NOMO-1 treated with dmso at 0.1 percent for 144 hours (cell line): ENCODE results near the gene ZNF362.
"Not testable (repeated sequence)": the region's sequence is repeated elsewhere in the genome, so short reads cannot be mapped to it uniquely, and the experiment has no call there.

Experiments
- DNase-seq: peaks from one replicate; lab custom pipeline; 2025; ENCODE audit not compliant: unreplicated experiment; lab: John Stamatoyannopoulos, UW

Gene ZNF362, protein sequence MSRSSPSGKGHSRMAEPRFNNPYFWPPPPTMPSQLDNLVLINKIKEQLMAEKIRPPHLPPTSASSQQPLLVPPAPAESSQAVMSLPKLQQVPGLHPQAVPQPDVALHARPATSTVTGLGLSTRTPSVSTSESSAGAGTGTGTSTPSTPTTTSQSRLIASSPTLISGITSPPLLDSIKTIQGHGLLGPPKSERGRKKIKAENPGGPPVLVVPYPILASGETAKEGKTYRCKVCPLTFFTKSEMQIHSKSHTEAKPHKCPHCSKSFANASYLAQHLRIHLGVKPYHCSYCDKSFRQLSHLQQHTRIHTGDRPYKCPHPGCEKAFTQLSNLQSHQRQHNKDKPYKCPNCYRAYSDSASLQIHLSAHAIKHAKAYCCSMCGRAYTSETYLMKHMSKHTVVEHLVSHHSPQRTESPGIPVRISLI

DNA sequence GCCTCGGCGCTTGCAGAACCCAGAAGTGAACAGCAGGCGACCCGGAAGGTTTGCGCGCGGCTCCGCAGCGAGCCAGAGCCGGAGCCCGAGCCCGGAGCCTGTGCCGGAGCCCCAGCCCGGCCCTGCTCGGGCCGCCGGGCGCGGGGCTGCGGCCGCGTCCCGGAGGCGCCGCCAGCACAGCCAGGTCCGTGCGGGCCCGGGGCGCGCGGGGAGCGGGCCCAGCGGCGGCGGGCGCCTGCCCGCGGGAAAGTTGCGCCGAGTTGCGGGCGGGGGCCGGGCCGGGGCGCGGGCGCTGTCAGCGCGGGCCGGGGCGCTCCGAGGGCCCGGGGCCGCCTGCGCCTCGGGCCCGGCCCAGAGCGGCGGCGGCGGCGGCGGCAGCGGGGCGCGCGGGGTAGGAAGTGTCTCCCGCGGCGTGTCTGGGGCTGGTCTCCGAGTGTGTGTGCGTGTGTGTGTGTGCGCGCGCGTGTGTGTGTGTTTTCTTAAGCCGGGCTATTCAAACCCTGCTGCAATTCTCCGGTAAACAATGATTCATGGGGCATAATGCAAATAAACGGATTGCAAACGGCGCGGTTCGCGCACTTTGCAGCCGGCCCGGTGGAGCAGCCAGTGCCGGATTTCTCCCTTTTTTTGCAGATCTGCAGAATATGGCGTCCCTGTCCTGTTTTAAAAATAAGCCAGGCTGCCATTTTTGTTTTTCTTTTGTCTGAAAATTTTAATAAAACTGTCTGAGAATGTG, at the start of gene ZNF362:
TSS of gene ZNF362 (plus strand) at position 22 of the 736 bp plus-strand sequence. CDS start 14,083 bp downstream, outside the sequence.
- DNase-seq, result peak; percentile 47

DNA sequence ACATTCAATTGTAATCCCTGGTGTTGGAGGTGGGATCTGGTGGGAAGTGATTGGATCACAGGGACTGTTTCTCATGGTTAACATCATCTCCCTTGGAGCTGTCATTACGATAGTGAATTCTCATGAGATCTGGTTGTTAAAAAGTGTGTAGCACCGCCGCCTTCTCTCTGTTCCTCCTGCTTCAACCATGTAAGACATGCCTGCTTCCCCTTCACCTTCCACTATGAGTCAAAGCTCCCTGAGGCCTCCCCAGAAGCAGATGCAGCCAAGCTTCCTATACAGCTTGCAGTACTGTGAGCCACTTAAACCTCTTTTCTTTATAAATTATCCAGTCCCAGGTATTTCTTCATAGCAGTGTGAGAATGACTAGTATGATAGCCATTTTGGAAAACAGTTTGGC, 44.3 kb upstream of the ZNF362 start:
- no peak for DNase-seq

DNA sequence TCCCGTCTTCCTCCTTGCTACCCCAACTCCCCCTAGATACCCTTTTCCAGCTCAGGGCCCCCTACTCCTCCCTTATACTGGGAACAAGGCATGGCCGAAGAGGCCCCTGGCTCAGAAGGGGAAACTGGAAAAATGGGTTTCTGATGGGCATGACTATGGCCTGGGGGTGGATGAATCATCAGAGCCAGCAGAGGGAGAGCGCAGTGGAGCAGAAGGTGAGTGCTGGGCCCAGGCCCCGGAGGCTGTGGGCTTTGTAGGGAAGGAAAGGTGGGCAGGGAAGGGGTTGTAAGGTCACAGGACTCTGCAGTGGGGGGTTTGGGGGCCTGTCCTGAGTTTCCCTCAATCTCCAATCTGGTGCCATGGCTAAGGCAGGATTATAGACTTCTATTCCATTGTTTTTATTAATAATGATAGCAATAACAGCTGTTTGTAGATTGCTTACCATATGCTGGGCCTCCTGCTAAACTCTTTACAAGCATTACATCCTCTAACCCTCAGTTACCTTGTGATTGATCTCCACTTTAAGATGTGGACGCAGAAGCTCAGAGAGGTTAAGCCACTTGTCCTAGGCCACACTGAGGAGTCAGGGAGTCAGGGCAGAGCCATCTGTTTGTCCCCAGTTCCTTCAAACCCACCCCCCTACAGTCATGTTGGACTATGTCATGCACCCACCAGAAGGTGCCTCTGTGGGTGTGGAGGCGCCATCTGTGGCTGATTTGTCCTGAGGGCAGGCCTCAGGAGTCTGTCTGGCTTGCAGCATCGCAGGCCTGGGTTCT, 36.2 kb upstream of the ZNF362 start:
- no peak for DNase-seq

DNA sequence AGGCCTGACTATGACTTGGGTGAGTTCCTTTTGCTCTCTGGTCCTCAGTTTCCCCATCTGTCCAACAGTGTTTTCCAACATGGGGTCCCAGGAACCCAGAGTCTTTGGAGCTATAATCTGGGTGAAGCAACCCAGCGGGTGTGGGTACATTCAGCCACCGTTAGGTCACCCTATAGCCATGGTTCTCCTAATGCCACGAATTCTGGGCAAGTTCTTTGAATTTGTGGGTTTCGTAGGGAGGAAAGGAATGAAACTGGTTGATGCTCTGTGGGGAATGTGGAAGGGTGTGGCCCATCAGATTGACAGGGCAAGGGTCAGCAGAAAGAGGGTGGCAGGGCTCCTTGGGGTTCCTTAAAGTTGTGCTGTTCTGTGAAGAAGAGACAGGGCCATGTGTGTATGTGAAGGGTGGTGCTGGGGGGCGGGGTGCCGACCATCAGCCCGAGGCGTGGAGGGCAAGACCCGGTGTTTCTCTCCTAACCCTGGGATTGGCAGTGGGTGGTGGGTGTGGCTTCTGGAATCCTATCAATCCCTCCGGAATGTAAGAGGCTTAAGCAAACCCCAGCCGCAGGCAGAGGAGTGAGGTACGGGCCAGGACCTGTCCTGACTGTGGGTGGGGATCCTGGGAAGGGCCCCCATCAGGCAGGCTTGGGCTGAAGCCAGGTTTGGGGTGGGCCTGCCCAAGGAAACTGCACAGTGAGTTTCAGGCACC, 35.5 kb upstream of the ZNF362 start:
- no peak for DNase-seq

DNA sequence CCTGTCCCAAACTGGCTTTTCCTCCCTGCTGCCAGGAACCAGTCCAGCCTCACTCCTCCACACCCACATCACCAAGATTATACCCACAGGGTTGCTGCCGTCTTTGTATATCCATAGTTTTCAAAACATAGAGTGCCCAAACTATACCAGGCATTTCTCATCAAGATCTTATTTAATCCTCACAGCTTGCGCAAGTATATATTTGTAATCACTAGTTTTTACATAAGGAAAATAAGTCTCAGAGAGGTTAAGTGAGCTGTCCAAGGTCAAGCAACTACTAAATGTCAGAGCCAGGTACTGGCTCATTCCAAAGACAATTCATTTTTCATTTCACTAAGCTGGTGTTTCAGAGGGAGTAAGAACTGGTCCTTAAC, 34.9 kb upstream of the ZNF362 start:
- no peak for DNase-seq

DNA sequence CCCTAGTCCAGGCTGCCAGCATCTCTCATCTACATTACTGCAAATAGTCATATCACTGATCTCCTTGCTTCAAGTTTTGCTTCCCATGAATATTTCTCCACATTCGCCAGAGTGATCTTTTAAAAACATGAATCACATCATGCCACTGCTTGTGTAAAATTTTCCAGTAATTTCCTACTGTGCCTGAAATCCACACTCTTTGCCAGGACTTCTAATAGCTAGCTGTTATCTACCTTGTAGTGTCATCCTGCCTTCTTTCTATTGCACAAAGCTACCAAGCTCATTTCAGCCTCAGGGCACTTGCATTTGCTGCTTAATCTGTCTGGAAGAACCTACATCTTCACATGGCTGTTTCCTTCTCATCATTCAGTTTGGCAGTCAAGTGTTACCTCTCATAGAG, 33.9 kb upstream of the ZNF362 start:
- no peak for DNase-seq

DNA sequence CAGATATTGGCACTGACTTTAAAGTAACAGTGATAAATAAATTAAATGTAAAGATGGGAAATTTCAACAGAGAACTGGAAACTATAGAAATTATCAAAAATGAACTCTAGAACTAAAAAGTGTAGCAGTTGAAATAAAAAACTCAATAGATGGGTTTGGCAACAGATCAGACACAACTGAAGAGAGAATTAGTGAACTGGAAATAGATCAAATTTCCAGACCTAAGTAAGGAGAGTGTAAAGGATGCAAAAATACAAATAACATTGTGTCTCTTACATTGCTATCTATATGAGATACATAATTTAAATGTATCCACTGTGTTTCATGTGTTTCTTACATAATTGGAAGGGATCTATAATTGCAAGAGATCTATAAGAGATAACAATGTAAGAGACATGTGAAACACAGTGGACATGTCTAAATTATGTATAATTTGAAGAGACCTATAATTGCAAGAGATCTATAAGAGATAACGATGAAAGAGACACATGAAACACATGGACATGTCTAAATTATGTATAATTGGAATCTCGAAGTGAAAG, 32.1 kb upstream of the ZNF362 start:
- DNase-seq, result no peak

DNA sequence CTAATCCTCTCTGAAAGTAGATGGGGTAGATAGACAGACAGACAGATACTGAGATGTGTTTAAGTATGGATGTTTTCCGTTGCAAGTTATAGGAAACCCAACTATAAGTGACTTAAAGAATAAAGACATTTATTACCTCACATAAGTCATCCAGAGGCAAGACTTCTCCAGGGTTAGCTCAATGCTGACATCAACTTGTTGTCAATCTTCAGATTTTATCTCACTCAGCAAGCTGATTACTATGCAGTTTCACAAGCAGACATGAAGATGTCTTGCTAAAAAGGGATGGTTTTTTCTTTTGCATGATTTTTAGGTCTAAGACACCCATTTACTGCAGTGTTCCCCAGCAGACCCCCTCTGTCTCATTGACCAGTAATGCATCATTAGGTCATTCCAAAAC, 30.7 kb upstream of the ZNF362 start:
- no peak for DNase-seq

DNA sequence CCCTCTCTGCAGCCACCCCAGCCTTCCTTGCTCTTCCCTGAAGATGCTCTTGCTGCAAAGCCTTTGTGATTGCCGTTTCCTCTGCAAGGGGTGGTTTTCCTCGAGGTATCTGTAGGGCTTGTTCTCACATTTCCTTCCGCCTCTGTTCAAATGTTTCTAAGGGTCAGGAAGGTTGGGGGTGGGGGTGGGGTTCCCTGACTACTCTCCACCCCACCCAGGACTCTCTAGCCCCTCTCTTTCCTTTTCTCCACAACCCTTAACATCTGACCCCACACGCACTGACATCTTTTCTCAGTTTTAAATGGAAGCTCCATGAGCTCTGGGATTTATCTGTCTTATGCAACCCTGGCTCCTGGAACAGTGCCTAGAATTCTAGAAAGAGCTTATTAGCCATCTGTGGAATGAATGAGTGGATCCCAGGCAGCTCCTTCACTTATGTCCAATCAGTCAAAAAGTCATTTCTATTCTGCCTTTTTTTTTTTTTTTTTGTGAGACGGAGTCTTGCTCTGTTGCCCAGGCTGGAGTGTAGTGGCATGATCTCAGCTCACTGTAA, 27.3 kb upstream of the ZNF362 start:
- no peak for DNase-seq

DNA sequence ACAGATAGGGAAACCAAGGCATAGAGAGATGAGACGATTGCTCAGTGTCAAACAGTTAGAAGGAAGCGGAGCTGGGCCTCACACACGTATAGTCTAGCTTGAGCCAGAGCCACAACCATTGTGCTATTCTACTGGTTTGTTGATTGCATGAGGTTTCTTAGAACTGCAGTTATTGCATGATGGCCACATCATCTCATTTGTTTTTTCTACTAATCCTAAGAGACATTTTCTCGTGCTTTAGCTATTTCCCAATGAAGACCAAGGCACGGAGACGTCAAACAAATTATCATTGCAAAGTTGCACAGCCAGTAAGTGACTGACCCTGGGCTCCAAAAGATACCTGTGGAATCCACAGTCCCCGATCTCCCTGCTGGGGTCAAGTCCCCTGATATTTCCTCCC, 25.1 kb upstream of the ZNF362 start:
- DNase-seq, result no peak

DNA sequence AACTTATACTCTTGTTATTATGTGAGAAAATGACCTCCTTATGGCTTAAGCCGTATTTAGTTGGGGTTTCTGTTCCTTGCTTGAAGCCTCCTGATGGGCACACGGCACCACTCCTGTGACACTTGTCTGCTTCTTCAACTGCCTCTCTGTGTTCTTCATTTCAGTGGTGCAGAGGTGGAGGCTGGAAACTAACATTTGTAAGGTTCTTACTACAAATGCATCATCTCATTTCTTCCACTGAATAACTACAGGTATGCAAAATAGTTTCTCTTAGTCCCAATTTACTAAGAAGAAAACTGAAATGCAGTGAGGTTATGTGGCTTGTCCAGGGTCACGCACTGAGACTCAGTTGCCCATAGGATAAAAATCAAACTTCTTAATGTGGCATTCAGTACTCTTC, 23.6 kb upstream of the ZNF362 start:
- DNase-seq, result no peak

DNA sequence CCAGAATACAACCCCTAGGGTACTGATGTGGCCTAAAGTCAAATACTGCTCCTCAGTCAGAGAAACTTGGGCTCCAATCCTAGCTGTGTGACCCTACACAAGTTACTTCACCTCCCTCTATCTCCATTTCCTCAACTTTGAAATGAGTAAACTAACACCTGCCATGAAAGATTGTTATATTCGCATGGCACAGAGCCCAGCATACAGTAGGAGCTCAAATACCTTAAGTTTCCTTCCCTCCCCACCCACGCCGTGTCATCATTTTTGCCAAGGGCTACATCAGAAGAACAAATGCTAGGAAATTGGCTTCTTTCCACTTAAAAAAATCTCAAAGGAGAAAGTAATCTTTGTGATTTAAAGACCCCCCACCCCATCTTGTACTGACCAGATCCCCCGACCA, 22.2 kb upstream of the ZNF362 start:
- no peak for DNase-seq

DNA sequence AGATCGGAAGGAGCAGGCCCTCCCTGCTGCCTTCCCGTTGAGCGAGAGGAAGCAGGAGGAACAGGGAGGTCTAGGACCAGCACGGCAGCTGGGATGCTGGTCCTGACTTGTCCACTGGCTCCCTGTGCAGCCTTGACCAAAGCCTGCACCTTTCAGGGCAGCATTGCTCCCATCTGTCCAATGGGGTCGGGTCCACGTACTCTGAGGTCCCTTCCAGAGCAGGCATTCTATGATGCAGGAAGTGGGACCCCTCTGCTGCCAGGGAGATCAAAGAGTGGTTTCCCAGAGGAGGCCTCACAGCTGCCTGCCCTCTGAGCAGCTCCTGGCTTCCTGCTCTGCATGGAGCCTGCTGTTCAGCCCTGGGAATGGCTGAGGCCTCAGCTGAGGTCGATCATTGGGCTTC, 21.7 kb upstream of the ZNF362 start:
- DNase-seq, result no peak

DNA sequence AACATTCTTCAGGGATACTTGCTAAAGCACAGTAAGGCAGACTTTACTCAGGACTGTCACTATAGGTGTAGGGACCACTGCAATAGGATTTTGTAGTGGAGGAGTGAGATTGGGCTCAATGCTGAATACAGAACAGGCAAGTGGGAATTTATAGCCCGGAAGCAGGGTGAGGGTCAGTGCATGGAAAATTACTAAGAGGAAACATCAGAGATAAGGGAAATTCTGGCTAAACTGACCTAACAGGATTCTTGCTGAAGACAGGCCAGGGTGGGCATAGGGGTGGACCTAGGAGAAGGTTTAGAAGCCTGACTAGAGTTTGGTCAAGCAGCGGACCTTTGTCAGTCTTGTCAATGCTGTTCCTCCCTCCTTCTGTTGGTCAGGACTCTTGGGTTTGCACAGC, 20.8 kb upstream of the ZNF362 start:
- DNase-seq, result no peak

DNA sequence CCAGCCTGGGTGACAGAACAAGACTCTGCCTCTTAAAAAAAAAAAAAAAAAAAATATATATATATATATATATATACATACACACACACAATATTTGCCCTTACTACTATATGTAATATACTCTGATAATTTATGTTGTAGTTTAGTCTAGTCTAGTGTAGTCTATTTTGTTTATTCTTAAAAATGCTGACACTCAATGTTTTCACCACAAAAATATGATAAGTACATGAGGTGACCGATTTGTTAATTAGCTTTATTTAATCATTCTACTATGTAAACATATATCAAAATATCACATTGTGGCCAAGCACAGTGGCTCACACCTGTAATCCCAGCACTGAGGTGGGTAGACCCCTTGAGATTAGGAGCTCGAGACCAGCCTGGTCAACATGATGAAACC, 19.8 kb upstream of the ZNF362 start:
- DNase-seq, result no peak

DNA sequence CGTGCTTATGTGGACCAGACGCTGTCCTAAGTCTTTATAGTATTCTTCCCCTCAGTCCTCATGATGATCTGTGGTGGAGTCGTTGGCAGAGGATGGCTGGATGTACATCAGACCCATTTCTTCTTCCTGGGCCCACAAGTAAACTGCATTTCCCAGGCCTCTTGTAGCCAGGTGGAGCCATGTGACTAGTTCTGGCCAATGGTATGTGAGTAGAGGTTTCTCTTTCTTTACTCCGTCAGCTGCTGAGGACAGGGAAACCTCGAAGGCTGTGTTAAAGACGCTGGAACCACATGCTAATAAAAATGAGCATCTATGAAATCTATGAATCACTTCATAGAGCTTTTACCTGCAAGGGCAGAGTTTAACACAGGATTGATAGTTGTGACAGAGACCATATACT, 18.7 kb upstream of the ZNF362 start:
- no peak for DNase-seq

DNA sequence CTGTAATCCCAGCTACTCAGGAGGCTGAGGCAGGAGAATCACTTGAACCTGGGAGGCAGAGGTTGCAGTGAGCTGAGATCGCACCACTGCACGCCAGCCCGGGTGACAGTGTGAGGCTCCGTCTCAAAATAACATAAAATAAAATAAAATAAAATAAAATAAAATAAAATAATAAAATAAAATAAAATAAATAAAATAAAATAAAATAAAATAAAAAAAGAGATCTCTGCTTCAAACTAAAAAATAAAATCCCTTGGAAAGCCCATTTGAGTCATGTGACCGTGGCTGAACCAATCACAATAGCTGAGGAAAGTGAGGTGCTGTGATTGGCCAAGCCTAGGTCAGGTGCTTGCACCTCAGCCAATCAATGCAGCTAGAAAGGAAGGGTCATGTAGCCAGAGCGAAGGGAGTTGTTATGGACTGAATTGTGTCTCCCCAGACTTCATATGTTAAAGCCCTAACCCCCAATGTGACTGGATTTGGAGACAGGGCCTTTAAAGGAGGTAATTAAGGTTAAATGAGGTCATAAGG, 18.0 kb upstream of the ZNF362 start:
- not testable (repeated sequence) for DNase-seq

DNA sequence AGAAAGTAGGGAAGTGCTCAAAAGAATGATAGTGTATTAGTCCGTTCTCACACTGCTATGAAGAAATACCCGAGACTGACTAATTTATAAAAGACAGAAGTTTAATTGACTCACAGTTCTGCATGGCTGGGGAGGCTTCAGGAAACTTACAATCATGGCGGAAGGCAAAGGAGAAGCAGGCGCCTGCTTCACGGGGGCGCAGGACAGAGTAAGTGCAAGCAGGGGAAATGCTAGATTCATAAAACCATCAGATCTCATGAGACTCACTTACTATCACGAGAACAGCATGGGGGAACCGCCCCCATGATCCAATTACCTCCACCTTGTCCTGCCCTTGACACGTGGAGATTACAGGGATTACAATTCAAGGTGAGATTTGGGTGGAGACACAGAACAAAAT, 16.9 kb upstream of the ZNF362 start:
- DNase-seq, result not testable (repeated sequence)

DNA sequence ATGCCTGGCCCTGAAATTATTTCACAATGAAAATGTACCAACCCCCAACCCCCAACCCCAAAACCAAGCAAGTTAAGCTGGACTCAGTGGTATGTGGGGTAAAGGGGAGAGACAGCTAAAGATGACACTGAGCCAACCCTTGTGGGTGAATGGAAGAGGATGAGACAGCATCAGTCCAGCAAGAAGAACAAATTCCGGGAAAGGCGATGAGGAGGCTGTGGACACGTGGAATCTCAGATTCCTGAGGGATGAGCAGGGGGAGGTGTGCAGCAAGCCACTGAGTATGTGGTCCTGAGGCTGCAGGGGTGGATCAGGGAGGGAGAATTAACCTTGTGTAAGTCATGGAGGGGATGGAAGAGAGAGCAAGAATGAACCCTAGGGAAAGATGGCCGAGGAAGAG, 14.4 kb upstream of the ZNF362 start:
- DNase-seq, result no peak

DNA sequence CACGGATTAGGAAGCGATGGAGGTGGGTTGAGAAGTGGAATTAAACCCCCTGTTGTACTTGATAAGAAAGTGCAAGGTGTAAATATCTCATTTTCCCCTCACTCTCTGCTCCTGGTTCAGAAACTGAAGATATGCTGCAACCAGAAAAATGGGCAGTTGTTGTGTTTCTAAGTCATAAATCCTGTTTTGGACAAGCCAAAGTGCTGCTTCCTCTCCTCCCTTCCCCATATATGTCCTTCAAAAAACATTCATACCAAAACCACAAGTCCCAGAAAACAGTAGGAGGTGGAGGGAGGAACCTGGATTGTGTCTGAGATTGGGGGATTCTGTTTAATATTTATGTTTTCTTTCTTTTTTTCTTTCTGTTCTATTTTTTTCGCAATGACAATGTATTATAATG, 13.6 kb upstream of the ZNF362 start:
- no peak for DNase-seq
